HG03066 (cell line): ENCODE results near the gene MCUR1.
"Not testable (repeated sequence)": the region's sequence is repeated elsewhere in the genome, so short reads cannot be mapped to it uniquely, and the experiment has no call there.

Experiments
- ATAC-seq: cut with Tn5 transposase; IDR thresholded peaks from one replicate; pipeline ENCODE4 v1.9.1; 2021; ENCODE audit warnings: low read depth; ENCODE audit not compliant: unreplicated experiment

The MCUR1 gene

GRCh38 chr6:13788820-13789219, 25.5 kb downstream of the MCUR1 start:
- ATAC-seq: no peak

GRCh38 chr6:13787137-13787536, 27.2 kb downstream of the MCUR1 start:
- ATAC-seq: no peak

- not testable (repeated sequence) for ATAC-seq
These were observed 34.2 kb downstream of the MCUR1 start for GRCh38 chr6:13780162-13780561.

- ATAC-seq: no peak
These were observed 36.3 kb downstream of the MCUR1 start for GRCh38 chr6:13778028-13778427.

- ATAC-seq: no peak
These were observed 37.8 kb downstream of the MCUR1 start for GRCh38 chr6:13776602-13777001.

- not testable (repeated sequence) for ATAC-seq
These were observed 38.9 kb downstream of the MCUR1 start for GRCh38 chr6:13775466-13775865.

GRCh38 chr6:13772358-13773030, 41.9 kb downstream of the MCUR1 start:
- ATAC-seq: not testable (repeated sequence)

- no peak for ATAC-seq
These were observed 44.7 kb downstream of the MCUR1 start for GRCh38 chr6:13769655-13770053.

- no peak for ATAC-seq
These were observed 45.2 kb downstream of the MCUR1 start for GRCh38 chr6:13769034-13769654.

- no peak for ATAC-seq
These were observed 47.1 kb downstream of the MCUR1 start for GRCh38 chr6:13767121-13767808.

GRCh38 chr6:13766201-13766634, 48.1 kb downstream of the MCUR1 start:
- no peak for ATAC-seq

GRCh38 chr6:13765570-13765969, 48.8 kb downstream of the MCUR1 start:
- ATAC-seq: no peak

- ATAC-seq: no peak
These were observed 49.4 kb downstream of the MCUR1 start for GRCh38 chr6:13764996-13765395.

- no peak for ATAC-seq
These were observed 50.5 kb downstream of the MCUR1 start for GRCh38 chr6:13763740-13764381.

GRCh38 chr6:13762611-13763441, 51.5 kb downstream of the MCUR1 start:
- ATAC-seq: no peak

GRCh38 chr6:13761361-13762036, 52.9 kb downstream of the MCUR1 start:
- ATAC-seq: no peak

- no peak for ATAC-seq
These were observed 53.8 kb downstream of the MCUR1 start for GRCh38 chr6:13760307-13761304.

GRCh38 chr6:13759025-13759424, 55.3 kb downstream of the MCUR1 start:
- no peak for ATAC-seq

GRCh38 chr6:13754644-13755043, 59.7 kb downstream of the MCUR1 start:
- no peak for ATAC-seq
